ENCODE results near the gene UBE2J2. TPM values are rescaled to one million over a fixed set of nuclear protein-coding genes. Genes with fewer than 3 reads are reported as not detected.

The UBE2J2 gene
- total and polyA plus RNA-seq, 2 of the 13 experiments (the other 11 are each of a cell fraction or from before 2014, with no cell fraction given), result 25.4 to 29.4 TPM

GRCh38 chr1:1273512-1274298 lies at the start of gene UBE2J2 (continued):
- TF ChIP-seq NFATC3 (CRISPR knock-in tag; IDR thresholded peaks at IDR 0.05) (no peak), ZNF20 (CRISPR knock-in tag; IDR thresholded peaks at IDR 0.05) (no peak), THYN1 (CRISPR knock-in tag; IDR thresholded peaks at IDR 0.05; ENCODE audit: borderline replicate concordance, low read depth) (0 out of 2 replicates have a peak, but pooled peaks have one; percentile 51), TRAFD1 (CRISPR knock-in tag; IDR thresholded peaks at IDR 0.05; ENCODE audit: borderline replicate concordance) (no peak), TIGD3 (CRISPR knock-in tag; IDR thresholded peaks at IDR 0.05; ENCODE audit: borderline replicate concordance) (no peak), MAFG (CRISPR knock-in tag; IDR thresholded peaks at IDR 0.05) (no peak), ZNF549 (CRISPR knock-in tag; IDR thresholded peaks at IDR 0.05) (no peak), IRF9 (CRISPR knock-in tag; IDR thresholded peaks at IDR 0.05; ENCODE audit: borderline replicate concordance) (no peak; the same call in 1 of the 2 replicates), ZNF777 (CRISPR knock-in tag; IDR thresholded peaks at IDR 0.05) (no peak), ETV5 (CRISPR knock-in tag; IDR thresholded peaks at IDR 0.05; ENCODE audit: borderline replicate concordance) (peak; percentile 18; the same call in 1 of the 2 replicates), YEATS2 (CRISPR knock-in tag; IDR thresholded peaks at IDR 0.05; ENCODE audit: borderline replicate concordance) (peak; percentile 62), HDAC6 (IDR thresholded peaks at IDR 0.05; ENCODE audit: low read depth, low read length) (no peak), DNMT3B (CRISPR knock-in tag; conservative IDR thresholded peaks at IDR 0.05) (no peak), BHLHE40 (IDR thresholded peaks at IDR 0.05; ENCODE audit: low read length) (no peak), FOXK2 (IDR thresholded peaks at IDR 0.05) (no peak), ZFY (CRISPR knock-in tag; IDR thresholded peaks at IDR 0.05) (peak; percentile 94), THAP8 (CRISPR knock-in tag; IDR thresholded peaks at IDR 0.05; ENCODE audit: borderline replicate concordance) (peak; percentile 81; the same call in 1 of the 2 replicates), MBD4 (IDR thresholded peaks at IDR 0.05; ENCODE audit: borderline replicate concordance, low read length) (no peak), CENPX (CRISPR knock-in tag; IDR thresholded peaks at IDR 0.05) (no peak), POLR2G (IDR thresholded peaks at IDR 0.05; ENCODE audit: low read depth, low read length) (peak; percentile 77), SAP130 (CRISPR knock-in tag; IDR thresholded peaks at IDR 0.05; ENCODE audit: low read depth) (peak; percentile 71; the same call in 1 of the 2 replicates), ZNF761 (CRISPR knock-in tag; conservative IDR thresholded peaks at IDR 0.05) (no peak), UBTF (CRISPR knock-in tag; IDR thresholded peaks at IDR 0.05) (peak; percentile 57)

Data from HepG2 (cell line).